GM15510 (cell line): Measurements from ENCODE around the gene IL33.

ENCODE experiments used
- POLR2A ChIP-seq: IDR thresholded peaks from 3 replicates; pipeline ENCODE4 v1.6.1; 2011; ENCODE audit warnings: borderline replicate concordance; ENCODE audit not compliant: insufficient read length; ENCODE audit errors: extremely low read depth

IL33 gene

DNA sequence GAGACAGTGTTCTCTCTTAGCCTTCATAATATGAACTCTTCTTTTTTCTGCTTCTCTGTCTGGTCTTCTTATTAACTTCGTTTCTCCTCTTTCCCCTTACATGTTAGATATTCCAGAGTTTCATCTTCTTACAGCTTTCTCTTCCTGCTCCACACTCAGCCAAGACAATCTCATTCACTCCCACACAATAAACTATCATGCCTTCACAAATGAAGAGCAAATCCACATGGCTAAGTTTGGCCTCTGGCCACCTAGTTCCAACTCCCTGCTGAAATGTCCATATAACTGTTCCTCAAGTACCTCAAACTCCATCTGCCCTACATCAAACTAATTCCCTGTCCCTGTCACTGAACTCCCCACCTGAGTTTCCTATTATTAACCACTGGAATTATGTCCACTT is 18.4 kb downstream of the IL33 start:
- TF ChIP-seq POLR2A: no peak

DNA sequence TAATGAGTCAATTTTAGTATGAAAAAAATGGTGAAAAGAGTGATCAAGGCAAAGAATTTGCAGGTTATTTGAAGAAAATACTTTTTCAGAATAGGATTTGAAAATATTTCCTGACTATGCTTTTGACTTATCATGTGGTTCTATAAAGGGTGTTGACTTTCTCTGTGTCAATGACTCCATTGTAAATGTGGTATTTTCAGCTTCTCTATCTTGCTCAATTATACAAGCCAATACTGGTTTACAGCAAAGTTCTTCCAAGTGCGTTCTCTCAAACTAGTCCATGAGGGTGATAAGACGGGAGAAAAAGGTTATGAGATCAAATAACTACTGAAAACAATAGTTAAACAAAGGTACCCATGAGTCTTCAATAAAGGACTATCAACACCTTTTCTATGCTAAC is 21.7 kb downstream of the IL33 start:
- TF ChIP-seq POLR2A: no peak

DNA sequence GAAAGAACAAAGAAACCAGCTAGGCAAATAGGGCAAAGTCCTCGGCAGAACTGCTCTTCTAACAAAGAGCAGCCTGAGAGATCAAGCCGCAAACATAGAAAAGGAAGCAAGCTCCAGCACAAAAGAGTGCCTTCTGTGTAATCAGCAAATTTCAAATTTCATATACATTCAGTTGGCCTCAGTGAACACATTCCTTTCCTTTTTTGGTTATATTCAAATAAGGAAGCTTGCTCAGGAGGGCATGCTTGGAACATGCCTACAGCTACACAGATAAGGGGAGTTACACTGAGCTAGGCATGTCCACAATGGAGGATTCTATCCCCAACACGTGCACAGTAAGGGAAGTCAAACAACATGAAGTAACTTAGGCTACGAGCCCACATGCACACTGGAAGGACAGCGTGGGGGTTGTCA is 23.4 kb downstream of the IL33 start:
- TF ChIP-seq POLR2A: no peak

DNA sequence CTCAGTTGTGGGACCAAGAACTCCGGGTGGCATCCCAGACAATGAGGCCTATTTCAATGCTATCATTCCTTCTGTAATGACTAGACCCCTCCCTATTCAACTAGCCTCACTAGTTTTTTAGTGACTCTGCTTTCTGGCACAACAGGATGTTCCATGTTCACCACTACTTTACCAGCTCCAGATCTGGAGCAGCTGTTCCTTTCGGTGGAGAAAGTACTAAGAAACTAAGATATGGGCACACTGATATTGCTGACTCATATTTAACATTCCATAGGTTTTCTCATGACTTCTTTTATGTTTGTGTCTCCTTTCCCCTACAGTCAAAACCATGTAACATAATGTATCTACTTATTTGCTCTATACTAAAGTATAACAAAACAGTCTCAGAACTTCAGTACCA is 24.1 kb downstream of the IL33 start:
- no peak for TF ChIP-seq POLR2A

DNA sequence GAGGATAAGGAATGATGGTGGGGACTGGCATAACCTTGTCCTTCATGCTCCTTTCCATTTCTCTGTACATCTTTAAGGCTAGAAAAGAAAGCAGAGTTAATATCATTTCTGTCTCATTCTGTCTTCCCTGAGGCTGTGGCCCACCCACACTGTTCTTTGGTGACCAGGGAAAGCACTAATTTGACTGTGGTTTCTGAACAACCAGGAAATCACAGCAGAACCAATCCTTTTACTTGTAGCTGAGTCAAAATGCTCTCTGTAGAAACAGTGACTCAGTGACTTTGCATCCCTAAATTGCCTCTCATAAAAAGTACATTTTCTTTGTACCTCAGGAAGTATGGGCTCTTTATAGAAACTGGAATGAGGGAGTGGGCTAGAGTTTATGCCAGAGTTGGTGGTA is 28.1 kb downstream of the IL33 start:
- no peak for TF ChIP-seq POLR2A

DNA sequence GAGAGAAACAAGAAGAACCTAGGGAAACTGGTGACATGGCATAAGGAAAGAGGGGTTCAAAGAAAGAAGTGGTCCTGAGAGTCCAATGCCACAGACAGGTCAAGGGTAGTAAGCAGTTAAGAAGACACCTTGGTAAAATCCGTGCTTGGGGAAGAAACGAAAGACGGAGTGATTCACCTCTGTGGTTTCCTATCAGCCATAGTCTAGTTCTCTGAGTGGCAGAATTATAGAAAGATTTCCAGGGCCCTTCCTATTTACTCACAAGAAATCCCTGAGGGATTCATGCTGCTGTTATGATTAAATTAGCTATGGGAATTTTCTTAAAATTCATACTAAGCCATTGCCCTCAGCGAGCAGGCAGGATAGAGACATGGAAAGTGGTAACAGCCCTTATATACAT is 31.7 kb downstream of the IL33 start:
- TF ChIP-seq POLR2A: no peak

DNA sequence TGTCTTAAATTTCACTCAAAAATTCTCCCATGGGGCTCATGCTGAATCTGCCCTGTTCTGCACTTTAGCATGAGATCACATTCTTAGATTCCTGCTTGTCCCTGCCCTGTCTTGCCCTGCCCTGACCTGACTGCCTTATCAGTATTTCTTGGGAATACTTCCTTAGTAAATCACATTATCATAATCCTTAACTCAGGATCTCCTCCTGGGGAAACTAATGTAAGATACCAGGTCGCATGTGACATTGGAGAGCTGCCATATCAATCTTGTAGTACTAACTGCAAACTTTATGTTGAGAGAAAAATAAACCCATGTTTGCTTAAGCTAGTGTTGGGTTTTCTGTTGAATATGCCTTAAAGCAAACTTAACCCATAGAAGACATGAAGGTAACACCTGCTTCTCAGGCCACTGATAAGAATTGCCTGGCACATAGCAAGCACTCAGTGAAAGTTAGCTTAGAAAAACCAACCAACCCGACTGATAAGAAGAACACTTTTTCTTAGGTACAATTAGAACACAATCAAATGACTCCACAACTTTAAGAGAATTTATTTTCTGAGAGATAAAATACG is 53.3 kb downstream of the IL33 start:
- TF ChIP-seq POLR2A: no peak

DNA sequence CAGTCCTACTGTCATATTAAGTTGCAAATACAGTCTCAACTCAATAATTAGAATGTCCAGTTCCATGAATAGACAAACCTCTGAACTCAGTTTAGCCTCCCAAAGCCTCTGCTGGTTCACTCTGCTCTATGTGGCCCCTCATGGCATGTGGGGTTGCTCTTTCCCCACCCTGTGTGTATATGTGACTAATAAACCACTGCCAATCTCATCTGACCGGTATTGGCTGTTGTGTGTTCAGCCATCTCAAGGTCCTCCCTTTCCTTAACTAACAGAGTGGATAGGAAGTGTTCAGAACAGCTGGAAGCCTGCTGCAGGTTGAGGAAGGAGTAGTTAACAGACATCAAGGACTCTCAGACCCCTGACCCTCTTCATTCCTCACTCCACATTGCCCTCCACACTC is 55.3 kb downstream of the IL33 start:
- no peak for TF ChIP-seq POLR2A

DNA sequence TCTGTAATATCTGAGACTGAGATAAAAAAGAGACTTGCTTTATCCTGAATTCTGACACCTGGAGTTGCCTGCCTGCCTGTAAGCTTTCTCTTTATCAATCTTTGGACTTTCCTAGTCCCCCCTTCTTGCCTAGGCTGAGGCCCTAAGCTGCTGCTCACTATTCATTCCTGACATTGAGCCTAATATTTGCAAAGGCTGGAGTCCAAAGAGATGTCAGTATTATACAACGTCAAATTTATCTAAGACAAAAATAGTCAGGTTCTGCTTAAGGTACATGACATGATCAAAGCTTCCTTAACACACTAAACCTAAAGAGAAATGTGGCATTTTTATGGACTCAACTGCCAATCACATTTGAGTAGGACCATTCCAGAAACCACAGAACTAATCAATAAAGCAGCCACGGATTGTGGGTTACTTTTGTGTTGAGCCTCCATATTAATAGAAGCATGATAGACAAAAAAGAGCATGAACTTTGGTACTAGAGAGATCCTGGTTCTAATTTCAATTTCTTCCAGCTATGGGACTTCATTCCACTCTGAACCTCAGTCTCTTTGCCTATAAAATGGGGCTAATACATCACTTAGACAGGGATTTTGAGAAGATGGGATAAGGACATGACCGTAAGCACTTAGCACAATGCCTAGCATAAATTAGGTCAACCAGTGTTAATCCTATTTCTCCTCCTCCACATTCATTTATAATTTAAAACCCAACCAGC is 56.1 kb downstream of the IL33 start:
- no peak for TF ChIP-seq POLR2A

DNA sequence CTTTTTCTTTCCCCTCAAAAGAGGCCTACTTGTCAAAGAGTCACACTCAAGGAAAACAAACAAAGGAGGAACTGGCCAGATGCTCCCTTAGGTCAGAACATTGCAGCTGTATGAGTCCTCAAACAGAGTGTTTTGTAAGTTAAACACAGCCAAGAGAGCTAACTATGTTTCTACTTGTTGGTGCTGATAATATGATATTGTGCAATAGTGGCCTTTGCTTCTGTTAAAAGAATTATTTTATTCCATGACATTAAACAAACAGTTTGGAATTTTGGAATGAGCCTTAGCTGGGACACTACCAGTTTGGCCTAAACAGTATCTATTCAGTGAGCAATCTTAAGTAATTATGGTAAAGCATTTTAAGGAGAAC is 56.6 kb downstream of the IL33 start:
- TF ChIP-seq POLR2A: no peak

DNA sequence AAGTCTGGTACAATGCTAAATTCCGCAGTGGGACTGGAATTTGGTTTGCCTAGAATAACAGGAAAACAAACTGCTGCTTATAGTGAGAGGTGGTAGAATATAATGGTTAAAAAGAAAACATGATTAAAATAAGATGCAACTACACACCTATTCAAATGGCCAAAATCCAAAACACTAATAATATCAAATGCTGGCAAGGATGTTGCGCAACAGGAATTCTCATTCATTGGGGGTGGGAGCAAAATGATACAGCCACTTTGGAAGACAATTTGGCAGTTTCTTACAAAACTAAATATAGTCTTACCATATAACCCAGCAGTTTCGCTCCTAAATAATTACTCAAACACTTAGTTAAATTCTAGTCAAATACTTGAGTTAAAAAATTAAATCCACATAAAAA is 61.8 kb downstream of the IL33 start:
- no peak for TF ChIP-seq POLR2A

DNA sequence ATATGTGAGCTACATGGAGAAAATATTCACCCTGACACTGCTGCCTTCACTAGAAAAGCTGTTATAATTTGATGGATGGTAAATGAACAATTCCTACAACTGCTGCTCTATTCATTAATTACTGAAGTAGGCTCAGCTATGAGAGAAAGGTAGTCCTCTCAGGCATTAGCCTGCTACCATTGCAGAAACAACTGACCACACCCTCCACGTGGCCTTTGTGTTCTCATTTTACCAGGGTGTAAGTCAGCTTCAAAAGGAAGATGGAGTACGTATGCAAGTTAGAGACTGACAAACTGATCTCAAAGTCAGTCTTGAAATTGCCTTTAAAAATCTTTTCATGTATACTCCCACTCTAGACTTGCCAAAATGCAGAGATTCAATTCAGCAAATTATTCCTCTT is 86.3 kb downstream of the IL33 start:
- no peak for TF ChIP-seq POLR2A

DNA sequence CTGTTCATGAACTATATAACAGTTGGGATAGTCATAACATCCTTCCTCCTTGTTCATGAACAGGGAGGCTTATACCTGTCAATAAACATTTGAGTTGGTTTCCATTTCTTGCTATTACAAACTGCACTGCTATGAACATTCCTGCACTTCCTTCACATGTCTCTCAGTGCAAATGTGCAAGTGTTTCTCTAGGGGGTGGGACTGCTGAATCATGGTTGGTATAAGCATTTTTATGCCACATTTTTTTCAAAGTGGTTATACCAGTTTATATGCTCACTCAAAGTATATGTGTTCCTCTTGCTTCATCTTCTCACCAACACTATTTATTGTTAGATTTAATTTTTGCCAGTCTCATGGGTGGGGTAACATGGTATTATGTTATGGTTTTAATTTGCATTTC is 86.8 kb downstream of the IL33 start:
- no peak for TF ChIP-seq POLR2A

DNA sequence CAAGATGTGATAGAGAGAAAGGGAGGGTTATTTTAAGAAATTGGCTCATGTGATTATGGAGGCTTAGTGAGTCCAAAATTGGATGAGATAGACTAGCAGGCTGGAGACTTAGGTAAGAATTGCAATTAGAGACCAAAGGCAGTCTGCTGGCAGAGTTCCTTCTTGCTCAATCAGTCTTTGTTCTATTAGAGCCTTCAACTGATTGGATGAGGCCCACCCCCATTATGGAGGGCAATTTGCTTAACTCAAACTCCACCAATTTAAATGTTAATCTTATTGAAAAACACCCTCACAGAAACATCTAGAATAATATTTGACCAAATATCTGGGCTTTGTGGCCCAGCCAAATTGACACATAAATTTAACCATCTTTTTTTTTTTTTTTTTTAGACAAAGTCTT is 88.6 kb downstream of the IL33 start:
- TF ChIP-seq POLR2A: no peak

DNA sequence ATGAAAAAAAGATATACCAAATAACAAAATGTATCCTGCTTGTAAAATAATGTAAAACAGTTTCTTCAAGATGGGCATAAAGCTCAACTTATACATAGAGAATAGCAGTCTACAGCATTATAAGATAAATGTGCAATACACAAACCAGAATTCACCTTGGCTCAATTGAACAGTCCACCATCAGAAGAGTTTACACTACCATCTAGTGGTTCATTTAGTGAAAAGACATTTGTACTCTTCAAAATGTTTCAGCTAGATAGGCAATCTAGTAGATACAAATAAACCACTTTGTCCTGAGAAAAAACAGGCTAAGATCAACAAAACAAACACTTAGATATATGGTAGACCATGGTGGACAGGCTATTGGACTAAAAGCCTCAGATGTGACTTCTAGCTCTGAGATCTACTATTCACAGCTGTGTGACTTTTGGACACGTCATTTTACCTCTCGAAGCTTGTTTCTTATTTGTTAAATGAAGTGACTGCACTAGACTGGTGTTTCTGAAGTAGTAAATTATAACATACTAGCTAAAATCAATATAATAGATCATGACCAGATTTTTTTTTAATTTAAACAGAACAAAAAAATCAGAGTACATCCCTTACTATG is 90.5 kb downstream of the IL33 start:
- TF ChIP-seq POLR2A: no peak
